Activated naive CD4-positive, alpha-beta T cell treated with Interleukin-2 at 50 U/mL for 16 hours (primary cell): Measurements from ENCODE around the gene TTLL11.
"Not testable (repeated sequence)": the region's sequence is repeated elsewhere in the genome, so short reads cannot be mapped to it uniquely, and the experiment has no call there.

Source experiments
- DNase-seq: peaks from one replicate; pipeline ENCODE4 v3.0.0-alpha.2; 2020

Gene TTLL11

GRCh38 chr9:122124528-122124927 is 31.4 kb upstream of the TTLL11 start:
- DNase-seq = no peak

GRCh38 chr9:122124048-122124447 is 30.9 kb upstream of the TTLL11 start:
- DNase-seq = no peak

GRCh38 chr9:122122903-122123632 is 30.0 kb upstream of the TTLL11 start:
- peak; percentile 77 for DNase-seq

- DNase-seq = no peak
These were observed 29.4 kb upstream of the TTLL11 start for GRCh38 chr9:122122468-122122867.

GRCh38 chr9:122121931-122122330 is 28.8 kb upstream of the TTLL11 start:
- no peak for DNase-seq

GRCh38 chr9:122121391-122121790 is 28.3 kb upstream of the TTLL11 start:
- DNase-seq = no peak

GRCh38 chr9:122120316-122121071 is 27.4 kb upstream of the TTLL11 start:
- DNase-seq = no peak

GRCh38 chr9:122119721-122120120 is 26.6 kb upstream of the TTLL11 start:
- no peak for DNase-seq

GRCh38 chr9:122119166-122119521 is 26.0 kb upstream of the TTLL11 start:
- DNase-seq = no peak

- no peak for DNase-seq
These were observed 25.4 kb upstream of the TTLL11 start for GRCh38 chr9:122118343-122119165.

- DNase-seq = not testable (repeated sequence)
These were observed 24.1 kb upstream of the TTLL11 start for GRCh38 chr9:122117241-122117640.

GRCh38 chr9:122116448-122117173 is 23.5 kb upstream of the TTLL11 start:
- DNase-seq = no peak

GRCh38 chr9:122116040-122116439 is 22.9 kb upstream of the TTLL11 start:
- no peak for DNase-seq

- no peak for DNase-seq
These were observed 22.3 kb upstream of the TTLL11 start for GRCh38 chr9:122115176-122116035.

GRCh38 chr9:122113574-122113973 is 20.5 kb upstream of the TTLL11 start:
- DNase-seq = no peak

GRCh38 chr9:122112238-122112637 is 19.1 kb upstream of the TTLL11 start:
- DNase-seq = no peak

GRCh38 chr9:122111413-122112085 is 18.4 kb upstream of the TTLL11 start:
- DNase-seq = no peak

GRCh38 chr9:122110100-122110833 is 17.2 kb upstream of the TTLL11 start:
- no peak for DNase-seq

- DNase-seq = no peak
These were observed 16.1 kb upstream of the TTLL11 start for GRCh38 chr9:122109035-122109813.
